ENCODE data around the gene BUD31.

DNA sequence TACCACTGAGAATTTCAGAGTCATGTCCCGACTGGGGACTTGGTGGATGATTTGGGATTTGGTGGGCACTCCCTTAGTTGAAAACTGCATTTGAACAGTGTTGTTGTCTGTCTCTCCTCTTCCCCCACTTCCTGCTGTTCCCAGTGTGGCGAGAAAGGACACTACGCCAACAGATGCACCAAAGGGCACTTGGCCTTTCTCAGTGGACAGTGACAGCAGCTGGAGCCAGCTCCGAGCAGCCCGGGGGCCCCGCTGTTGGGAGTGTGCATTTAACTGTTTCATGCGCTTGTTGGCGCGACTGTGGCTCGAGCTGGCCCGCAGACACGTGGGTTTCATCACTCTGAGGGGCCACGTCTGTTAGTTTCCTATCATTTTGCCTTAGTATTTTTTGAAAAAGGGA lies 47.5 kb downstream of the BUD31 start:
- TF ChIP-seq POLR2A (IDR thresholded peaks at IDR 0.05) = no peak
- TF ChIP-seq, protein P1, sequence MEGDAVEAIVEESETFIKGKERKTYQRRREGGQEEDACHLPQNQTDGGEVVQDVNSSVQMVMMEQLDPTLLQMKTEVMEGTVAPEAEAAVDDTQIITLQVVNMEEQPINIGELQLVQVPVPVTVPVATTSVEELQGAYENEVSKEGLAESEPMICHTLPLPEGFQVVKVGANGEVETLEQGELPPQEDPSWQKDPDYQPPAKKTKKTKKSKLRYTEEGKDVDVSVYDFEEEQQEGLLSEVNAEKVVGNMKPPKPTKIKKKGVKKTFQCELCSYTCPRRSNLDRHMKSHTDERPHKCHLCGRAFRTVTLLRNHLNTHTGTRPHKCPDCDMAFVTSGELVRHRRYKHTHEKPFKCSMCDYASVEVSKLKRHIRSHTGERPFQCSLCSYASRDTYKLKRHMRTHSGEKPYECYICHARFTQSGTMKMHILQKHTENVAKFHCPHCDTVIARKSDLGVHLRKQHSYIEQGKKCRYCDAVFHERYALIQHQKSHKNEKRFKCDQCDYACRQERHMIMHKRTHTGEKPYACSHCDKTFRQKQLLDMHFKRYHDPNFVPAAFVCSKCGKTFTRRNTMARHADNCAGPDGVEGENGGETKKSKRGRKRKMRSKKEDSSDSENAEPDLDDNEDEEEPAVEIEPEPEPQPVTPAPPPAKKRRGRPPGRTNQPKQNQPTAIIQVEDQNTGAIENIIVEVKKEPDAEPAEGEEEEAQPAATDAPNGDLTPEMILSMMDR (IDR thresholded peaks at IDR 0.05) = no peak
- TF ChIP-seq POLR2AphosphoS5 (IDR thresholded peaks at IDR 0.05) = no peak

All from stomach (tissue), 4 donors.